Measurements from ENCODE around the gene PTGR1. TPM values are rescaled to one million over a fixed set of nuclear protein-coding genes. Genes with fewer than 3 reads are reported as not detected.
"Not testable (repeated sequence)": the region's sequence is repeated elsewhere in the genome, so short reads cannot be mapped to it uniquely, and the experiment has no call there.

PTGR1 gene
- total RNA-seq, 2 donors from 2014 or later = 2.0 TPM; not detected in 1

DNA sequence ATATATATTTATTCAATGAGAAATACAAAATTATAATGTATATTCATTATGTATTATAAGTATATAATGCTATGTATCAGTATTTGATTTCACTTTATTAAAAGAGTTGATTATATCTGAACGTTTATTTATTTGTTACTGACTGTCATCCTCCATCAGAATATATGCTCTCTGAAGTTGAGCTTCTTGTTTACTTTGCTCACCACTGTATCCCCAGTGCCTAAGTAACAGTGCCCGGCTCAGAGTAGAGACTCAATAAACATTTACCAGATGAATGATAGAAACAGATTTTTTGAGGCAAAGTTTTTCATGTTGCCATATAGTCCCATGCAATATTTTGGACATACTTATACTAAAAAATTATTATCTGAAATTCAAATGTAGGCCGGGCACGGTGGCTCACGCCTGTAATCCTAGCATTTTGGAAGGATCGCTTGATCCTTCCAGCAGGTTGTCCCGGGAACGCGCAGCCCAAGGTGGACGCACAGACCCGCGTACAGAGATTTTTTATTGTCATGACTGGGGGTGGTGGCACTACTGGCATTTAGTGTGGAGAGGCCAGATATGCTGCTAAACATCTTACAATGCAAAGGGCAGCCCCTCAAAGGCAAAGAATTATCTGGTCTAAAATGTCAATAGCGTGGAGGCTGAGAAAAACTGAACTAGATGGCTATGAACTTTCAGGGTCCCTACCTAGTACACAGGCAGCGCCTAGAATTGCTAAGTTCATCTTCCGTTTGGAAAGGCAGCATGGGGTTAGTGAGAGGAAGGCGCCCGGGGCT is 30.9 kb upstream of the PTGR1 start:
- Mint-ChIP-seq H3K4me3 (peak overlapping the region; percentile 94), H3K27ac (peak overlapping the region; percentile 88), H3K4me1 (peaks cover 35% of the 10 kb centered on the region), H3K36me3 (ENCODE audit: low read depth) (peaks cover 4% of the 10 kb centered on the region), H3K27me3 (no peaks in the 10 kb centered on the region)
- no peaks in the 10 kb centered on the region for H3K9me3 ChIP-seq (ENCODE audit: control insufficient read depth, low read length, poor library complexity, severe bottlenecking)
- DNase-seq (no peak), ATAC-seq (peak; percentile 53)

GRCh38 chr9:111628411-111628810 is 29.0 kb upstream of the PTGR1 start:
- ATAC-seq (no peak), DNase-seq (no peak)
- H3K36me3 Mint-ChIP-seq (ENCODE audit: low read depth) = peaks cover 4% of the 10 kb centered on the region
- no peak overlapping the region for H3K27ac Mint-ChIP-seq
- no peaks in the 10 kb centered on the region for H3K9me3 ChIP-seq (ENCODE audit: control insufficient read depth, low read length, poor library complexity, severe bottlenecking)
- peaks cover 22% of the 10 kb centered on the region for H3K4me1 Mint-ChIP-seq
- H3K27me3 Mint-ChIP-seq = no peaks in the 10 kb centered on the region
- H3K4me3 Mint-ChIP-seq = no peak overlapping the region

- Mint-ChIP-seq H3K27ac (no peak overlapping the region), H3K4me3 (no peak overlapping the region), H3K4me1 (peaks cover 12% of the 10 kb centered on the region), H3K27me3 (no peaks in the 10 kb centered on the region), H3K36me3 (ENCODE audit: low read depth) (no peaks in the 10 kb centered on the region)
- no peaks in the 10 kb centered on the region for H3K9me3 ChIP-seq (ENCODE audit: control insufficient read depth, low read length, poor library complexity, severe bottlenecking)
- ATAC-seq (no peak), DNase-seq (no peak)
Measured at GRCh38 chr9:111627260-111627963, 28.0 kb upstream of the PTGR1 start.

GRCh38 chr9:111622626-111623025 is 23.2 kb upstream of the PTGR1 start:
- DNase-seq = no peak
- Mint-ChIP-seq H3K27me3 (peaks cover 5% of the 10 kb centered on the region), H3K4me1 (no peaks in the 10 kb centered on the region), H3K36me3 (ENCODE audit: low read depth) (no peaks in the 10 kb centered on the region), H3K4me3 (no peak overlapping the region), H3K27ac (no peak overlapping the region)
- ATAC-seq = no peak
- no peaks in the 10 kb centered on the region for H3K9me3 ChIP-seq (ENCODE audit: control insufficient read depth, low read length, poor library complexity, severe bottlenecking)

GRCh38 chr9:111621895-111622480 is 22.5 kb upstream of the PTGR1 start:
- DNase-seq (no peak), ATAC-seq (peak; percentile 70)
- Mint-ChIP-seq H3K4me3 (no peak overlapping the region), H3K27ac (no peak overlapping the region), H3K4me1 (no peaks in the 10 kb centered on the region), H3K36me3 (ENCODE audit: low read depth) (no peaks in the 10 kb centered on the region), H3K27me3 (peaks cover 5% of the 10 kb centered on the region)
- H3K9me3 ChIP-seq (ENCODE audit: control insufficient read depth, low read length, poor library complexity, severe bottlenecking) = no peaks in the 10 kb centered on the region

GRCh38 chr9:111617349-111617748 is 17.9 kb upstream of the PTGR1 start:
- H3K27ac Mint-ChIP-seq; H3K9me3 ChIP-seq (ENCODE audit: control insufficient read depth, low read length, poor library complexity, severe bottlenecking); ATAC-seq; H3K4me1 Mint-ChIP-seq; H3K4me3 Mint-ChIP-seq; DNase-seq; H3K36me3 Mint-ChIP-seq (ENCODE audit: low read depth): not testable (repeated sequence)
- H3K27me3 Mint-ChIP-seq = peaks cover 39% of the 10 kb centered on the region

DNA sequence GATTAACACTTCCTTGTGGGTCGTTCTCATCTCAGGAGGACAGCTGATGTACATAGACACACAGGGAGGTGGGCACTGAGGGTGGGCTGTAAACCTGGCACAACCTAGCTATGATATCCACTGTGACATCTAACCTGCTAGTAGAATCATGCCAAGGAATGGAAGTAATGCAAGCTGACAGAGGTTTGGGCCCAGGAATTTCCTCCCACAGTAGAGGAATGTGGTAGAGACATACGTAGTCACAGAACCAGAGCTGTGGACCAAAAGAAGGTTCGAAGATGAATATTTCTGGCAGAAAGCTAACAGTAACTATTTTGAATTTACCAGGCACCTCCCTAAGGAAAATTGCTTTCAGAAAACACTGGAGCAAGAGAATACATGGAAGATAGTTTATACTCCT is 16.5 kb upstream of the PTGR1 start:
- no peak for ATAC-seq
- Mint-ChIP-seq H3K36me3 (ENCODE audit: low read depth) (peaks cover 5% of the 10 kb centered on the region), H3K4me1 (no peaks in the 10 kb centered on the region), H3K27ac (peak overlapping the region; percentile 9), H3K27me3 (peaks cover 48% of the 10 kb centered on the region), H3K4me3 (no peak overlapping the region)
- no peaks in the 10 kb centered on the region for H3K9me3 ChIP-seq (ENCODE audit: control insufficient read depth, low read length, poor library complexity, severe bottlenecking)
- no peak for DNase-seq

GRCh38 chr9:111613436-111614040 is 14.1 kb upstream of the PTGR1 start:
- Mint-ChIP-seq H3K27ac (no peak overlapping the region), H3K36me3 (ENCODE audit: low read depth) (peaks cover 7% of the 10 kb centered on the region), H3K4me3 (no peak overlapping the region), H3K27me3 (peaks cover 67% of the 10 kb centered on the region), H3K4me1 (peaks cover 2% of the 10 kb centered on the region)
- H3K9me3 ChIP-seq (ENCODE audit: control insufficient read depth, low read length, poor library complexity, severe bottlenecking) = no peaks in the 10 kb centered on the region
- ATAC-seq (no peak), DNase-seq (no peak)

DNA sequence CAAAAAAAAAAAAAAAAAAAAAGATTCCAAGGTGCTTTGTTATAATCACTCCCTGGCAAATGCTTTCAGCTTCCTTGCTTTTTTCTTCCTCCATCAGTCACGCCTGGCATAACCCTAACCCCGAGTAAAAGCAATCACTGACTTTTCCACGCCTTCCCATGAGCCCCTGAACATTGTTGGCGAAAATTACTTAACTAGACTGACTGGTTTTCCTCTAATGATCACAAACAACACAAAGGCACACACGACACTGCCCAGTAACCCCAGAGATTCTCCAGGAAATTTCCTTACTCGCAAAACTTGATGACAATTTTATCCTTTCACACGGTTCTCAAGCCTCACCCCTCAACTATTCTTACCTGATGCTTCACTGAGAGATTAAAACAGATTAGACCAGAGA is 11.4 kb upstream of the PTGR1 start:
- ATAC-seq (no peak), DNase-seq (no peak)
- H3K4me1 Mint-ChIP-seq = peaks cover 2% of the 10 kb centered on the region
- no peaks in the 10 kb centered on the region for H3K9me3 ChIP-seq (ENCODE audit: control insufficient read depth, low read length, poor library complexity, severe bottlenecking)
- H3K27me3 Mint-ChIP-seq = peaks cover 66% of the 10 kb centered on the region
- H3K4me3 Mint-ChIP-seq = no peak overlapping the region
- H3K27ac Mint-ChIP-seq = peak overlapping the region; percentile 29
- H3K36me3 Mint-ChIP-seq (ENCODE audit: low read depth) = peaks cover 7% of the 10 kb centered on the region

- H3K9me3 ChIP-seq (ENCODE audit: control insufficient read depth, low read length, poor library complexity, severe bottlenecking) = no peaks in the 10 kb centered on the region
- DNase-seq (no peak), ATAC-seq (no peak)
- no peak overlapping the region for H3K27ac Mint-ChIP-seq
- no peak overlapping the region for H3K4me3 Mint-ChIP-seq
- peaks cover 7% of the 10 kb centered on the region for H3K36me3 Mint-ChIP-seq (ENCODE audit: low read depth)
- peaks cover 2% of the 10 kb centered on the region for H3K4me1 Mint-ChIP-seq
- peaks cover 65% of the 10 kb centered on the region for H3K27me3 Mint-ChIP-seq
Measured at GRCh38 chr9:111610149-111610548, 10.7 kb upstream of the PTGR1 start.

- no peak for ATAC-seq
- no peak for DNase-seq
- Mint-ChIP-seq H3K4me1 (peaks cover 2% of the 10 kb centered on the region), H3K4me3 (no peak overlapping the region), H3K27ac (no peak overlapping the region), H3K27me3 (peaks cover 48% of the 10 kb centered on the region), H3K36me3 (ENCODE audit: low read depth) (peaks cover 2% of the 10 kb centered on the region)
- H3K9me3 ChIP-seq (ENCODE audit: control insufficient read depth, low read length, poor library complexity, severe bottlenecking) = no peaks in the 10 kb centered on the region
Measured at GRCh38 chr9:111605041-111605559, 5.7 kb upstream of the PTGR1 start.

DNA sequence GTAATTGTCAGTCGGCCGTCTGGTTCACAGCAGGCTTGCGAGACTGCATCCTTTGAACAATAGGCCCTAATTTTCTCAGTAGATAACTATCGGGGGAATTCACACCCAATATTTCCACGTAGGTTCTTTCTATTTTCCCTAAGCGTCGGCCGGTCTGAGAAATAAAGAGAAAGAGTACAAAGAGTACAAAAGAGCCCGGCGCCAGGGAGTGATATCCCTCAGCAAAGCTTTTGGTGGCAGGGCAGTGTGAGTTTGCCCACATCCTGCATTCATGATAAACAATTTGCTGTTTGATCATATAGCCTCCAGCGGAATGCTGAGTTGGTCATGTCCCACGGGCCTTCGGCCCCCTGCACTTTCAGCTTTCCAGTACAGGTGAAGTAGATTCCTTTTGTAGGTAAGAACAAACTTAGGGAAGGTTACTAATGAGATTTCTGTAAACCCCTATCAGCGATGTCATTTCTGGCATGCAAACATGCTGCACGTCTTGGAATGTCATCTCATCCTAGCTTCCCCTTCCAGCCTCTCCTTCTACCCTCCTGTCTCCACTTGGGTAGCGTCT is 4.7 kb upstream of the PTGR1 start:
- H3K27me3 Mint-ChIP-seq = peaks cover 51% of the 10 kb centered on the region
- H3K4me1 Mint-ChIP-seq = peaks cover 5% of the 10 kb centered on the region

GRCh38 chr9:111603041-111603440 is 3.6 kb upstream of the PTGR1 start:
- DNase-seq = no peak
- Mint-ChIP-seq H3K36me3 (ENCODE audit: low read depth) (no peaks in the 10 kb centered on the region), H3K27me3 (peaks cover 46% of the 10 kb centered on the region), H3K4me1 (peaks cover 11% of the 10 kb centered on the region), H3K4me3 (no peak overlapping the region), H3K27ac (no peak overlapping the region)
- H3K9me3 ChIP-seq (ENCODE audit: control insufficient read depth, low read length, poor library complexity, severe bottlenecking) = no peaks in the 10 kb centered on the region
- no peak for ATAC-seq

More for the DNA sequence above, 4.7 kb upstream of the PTGR1 start:
- DNase-seq (no peak), ATAC-seq (no peak)
- no peaks in the 10 kb centered on the region for H3K9me3 ChIP-seq (ENCODE audit: control insufficient read depth, low read length, poor library complexity, severe bottlenecking)
- Mint-ChIP-seq H3K36me3 (ENCODE audit: low read depth) (no peaks in the 10 kb centered on the region), H3K27ac (no peak overlapping the region), H3K4me3 (no peak overlapping the region)

All from T-helper 17 cell (primary cell).